Stimulated activated CD8-positive, alpha-beta memory T cell treated with anti-CD3 and anti-CD28 coated beads, Interleukin-7, amount 100 ng/mL, for 24 hours (primary cell): ENCODE measurements around the gene TXNDC17.
"Not testable (repeated sequence)": the region's sequence is repeated elsewhere in the genome, so short reads cannot be mapped to it uniquely, and the experiment has no call there.

Experiments used
- DNase-seq: peaks from one replicate; pipeline ENCODE4 v3.0.0-alpha.2; 2020; ENCODE audit warnings: low read depth

The TXNDC17 gene

GRCh38 chr17:6660805-6661463 is 20.1 kb downstream of the TXNDC17 start:
- DNase-seq: no peak

GRCh38 chr17:6661464-6661848 is 20.6 kb downstream of the TXNDC17 start:
- no peak for DNase-seq

DNA sequence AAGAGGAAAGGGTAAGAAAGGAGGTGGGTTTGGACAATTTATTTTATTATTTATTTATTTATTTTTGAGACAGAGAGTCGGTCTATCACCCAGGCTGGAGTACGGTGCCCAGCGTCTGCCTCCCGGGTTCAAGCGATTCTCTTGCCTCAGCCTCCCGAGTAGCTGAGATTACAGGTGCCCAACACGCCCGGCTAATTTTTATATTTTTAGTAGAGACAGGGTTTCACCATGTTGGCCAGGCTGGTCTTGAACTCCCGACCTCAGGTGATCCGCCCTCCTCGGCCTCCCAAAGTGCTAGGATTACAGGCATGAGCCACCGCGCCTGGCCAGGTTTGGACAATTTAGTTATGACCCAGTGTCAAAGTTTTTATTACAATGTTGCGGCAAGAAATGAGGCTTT is 22.3 kb downstream of the TXNDC17 start:
- DNase-seq: not testable (repeated sequence)

- DNase-seq: no peak
Measured at GRCh38 chr17:6666077-6666521, 25.2 kb downstream of the TXNDC17 start.

GRCh38 chr17:6666557-6666956 is 25.7 kb downstream of the TXNDC17 start:
- no peak for DNase-seq

DNA sequence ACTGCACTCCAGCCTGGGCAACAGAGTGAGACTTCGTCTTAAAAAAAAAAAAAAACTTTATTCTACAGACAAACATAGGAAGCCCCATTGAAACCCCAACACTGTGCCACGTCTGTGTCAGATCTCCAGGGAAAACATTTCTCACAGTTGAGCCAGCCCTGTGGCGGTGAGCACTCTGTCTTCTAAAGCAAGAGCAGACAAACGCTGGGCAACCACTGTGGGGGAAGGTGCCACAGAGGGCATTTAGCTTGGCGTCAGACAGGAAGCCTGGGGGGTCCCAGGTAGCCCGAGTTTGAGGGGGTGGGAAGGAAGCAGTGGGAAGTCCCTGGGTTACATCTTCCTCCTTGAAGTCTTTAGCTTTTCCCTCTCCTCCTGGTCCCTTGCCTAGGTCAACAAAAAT is 26.7 kb downstream of the TXNDC17 start:
- DNase-seq: no peak

DNA sequence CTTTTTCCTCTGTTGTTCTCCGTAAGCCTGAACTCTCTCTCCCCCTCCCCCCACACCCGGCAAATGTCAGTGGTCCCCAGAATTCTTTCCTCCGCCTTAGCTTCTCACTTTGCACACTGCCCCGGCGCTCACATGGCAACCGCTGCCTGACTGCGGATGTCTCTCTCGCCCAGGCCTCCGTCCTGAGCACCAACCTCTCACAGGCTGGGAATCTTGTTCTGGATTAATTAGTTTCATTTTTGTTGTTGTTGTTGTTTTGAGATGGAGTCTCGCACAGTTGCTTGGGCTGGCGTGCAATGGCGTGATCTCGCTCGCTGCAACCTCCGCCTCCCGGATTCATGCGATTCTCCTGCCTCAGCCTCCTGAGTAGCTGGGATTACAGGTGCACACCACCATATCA is 27.4 kb downstream of the TXNDC17 start:
- DNase-seq: no peak

GRCh38 chr17:6668727-6669425 is 28.0 kb downstream of the TXNDC17 start:
- DNase-seq: no peak

DNA sequence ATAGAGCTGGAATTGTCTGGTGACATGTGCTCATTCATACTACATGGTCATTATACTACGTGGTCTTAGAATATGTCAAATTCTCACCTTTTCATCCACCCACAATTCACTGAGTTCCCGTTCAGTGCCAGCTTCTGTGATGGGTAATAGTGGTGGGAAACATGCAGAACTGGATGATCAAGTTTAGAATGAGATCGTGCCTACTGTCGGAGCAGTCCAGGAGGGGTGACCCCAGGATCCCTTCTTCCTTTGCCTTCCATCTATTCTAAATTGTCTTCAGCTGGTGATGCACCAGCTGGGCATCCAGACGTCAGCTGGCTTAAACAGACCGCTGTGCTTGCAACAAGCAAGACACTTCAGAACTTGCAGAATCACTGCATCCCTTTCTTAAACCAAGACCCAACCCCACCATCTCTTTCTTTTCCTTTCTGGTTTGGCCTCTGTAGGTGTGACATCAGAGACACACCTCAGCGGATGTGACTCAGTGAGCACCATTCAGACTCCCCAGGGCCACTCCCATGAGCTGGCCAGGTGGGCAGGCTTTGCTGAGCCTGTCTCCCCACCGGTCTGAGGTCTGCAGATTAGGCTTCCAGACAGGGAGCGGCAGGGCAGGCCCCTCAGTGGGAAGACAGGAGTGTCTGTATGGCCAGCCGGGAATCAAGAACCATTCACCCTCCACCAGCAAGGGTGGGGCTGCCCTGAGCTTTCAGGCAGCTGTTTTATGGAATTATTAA is 28.8 kb downstream of the TXNDC17 start:
- no peak for DNase-seq

DNA sequence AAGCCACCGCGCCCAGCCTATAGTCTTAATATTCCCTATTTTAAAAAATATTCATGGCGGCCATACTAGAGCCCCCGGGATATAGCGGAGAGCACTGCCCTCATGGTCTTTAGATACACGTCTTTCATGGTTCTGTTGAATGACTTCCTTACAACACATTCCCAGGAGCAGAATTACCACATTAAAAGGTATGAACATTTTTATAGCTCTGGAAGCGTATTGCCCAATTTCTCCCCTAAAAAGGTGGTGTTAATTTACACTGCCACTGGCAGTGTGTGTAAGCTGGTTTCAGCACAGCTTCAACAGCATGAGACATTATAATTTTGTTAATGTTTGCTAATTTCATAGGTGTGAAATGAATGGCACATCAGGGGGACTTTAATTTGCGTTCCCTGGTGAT is 29.7 kb downstream of the TXNDC17 start:
- no peak for DNase-seq

DNA sequence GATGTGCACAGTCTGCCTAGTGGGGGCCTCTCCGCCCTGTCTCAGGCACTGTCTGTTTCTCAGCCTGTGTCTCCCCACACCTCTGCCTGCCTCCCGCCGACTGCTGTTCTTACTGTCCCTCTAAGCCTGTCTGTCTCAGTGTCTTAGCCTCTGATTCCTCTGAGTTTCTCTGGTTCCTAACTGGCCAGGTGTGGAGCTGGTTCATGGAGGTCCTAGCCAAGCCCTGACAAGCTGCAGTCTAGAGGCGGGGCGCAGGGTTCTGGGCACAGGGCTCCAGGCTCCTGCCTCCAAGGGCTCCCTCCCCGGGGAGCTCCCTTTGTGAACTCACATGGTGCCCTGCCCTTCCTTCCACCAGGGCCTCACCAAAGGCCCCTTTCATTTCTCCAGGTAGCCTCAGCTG is 30.1 kb downstream of the TXNDC17 start:
- no peak for DNase-seq

DNA sequence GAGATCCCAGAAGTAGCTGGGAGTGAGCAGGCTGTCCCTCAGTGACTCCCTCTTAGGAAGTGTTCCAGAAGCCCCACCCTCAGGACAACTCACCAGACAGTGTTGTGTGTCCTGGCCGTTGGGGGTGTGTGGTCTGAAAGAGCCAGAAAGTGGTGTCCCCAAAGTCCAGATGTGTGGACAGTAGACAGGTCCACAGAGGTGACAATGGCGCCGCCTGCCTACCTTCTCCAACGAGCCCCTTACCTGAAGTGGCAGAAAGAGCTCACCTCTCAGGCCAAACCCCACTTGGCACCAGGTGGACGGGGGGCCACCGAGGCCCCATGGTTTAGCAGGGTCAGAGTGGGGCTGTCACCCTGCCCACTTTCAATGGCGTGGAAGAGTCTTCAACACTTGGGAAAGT is 30.6 kb downstream of the TXNDC17 start:
- DNase-seq: no peak

DNA sequence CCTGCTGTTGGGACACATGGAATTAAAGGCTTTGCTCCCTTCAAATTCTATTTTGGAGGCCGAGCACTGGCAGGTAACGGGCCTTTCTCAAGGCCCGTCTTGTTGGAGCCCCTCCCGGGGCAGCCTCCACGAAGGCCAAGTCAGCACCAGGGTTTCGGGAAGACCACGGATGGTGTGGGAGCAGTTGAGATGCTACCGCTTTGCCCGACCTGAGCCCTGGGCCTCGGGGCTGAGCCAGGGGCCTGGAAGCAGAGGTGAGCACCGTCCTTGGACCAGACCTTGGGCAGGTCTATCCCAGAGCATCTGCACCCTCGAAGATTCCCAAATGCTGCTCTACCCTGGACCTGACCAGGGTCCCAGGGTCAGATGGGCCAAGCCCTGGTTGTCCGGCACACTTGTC is 33.7 kb downstream of the TXNDC17 start:
- DNase-seq: no peak

GRCh38 chr17:6675201-6675825 is 34.5 kb downstream of the TXNDC17 start:
- no peak for DNase-seq

DNA sequence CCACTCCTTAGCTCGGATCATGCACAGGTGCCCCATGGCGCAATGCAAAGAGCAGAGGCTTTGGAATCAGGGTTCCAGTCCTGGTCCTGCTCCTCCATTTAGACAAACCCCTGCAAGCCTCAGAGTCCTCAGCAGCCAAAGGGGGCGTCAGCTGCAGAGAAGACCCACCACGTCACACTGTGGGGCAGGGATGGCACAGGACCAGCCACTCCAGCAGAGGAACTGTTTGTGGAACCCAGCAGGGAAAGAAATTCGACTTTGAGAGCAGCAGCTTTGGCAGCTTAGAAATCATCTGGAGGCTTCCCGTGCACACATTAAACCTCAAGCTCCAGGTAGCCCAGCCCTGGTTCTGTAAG is 35.9 kb downstream of the TXNDC17 start:
- DNase-seq: no peak

GRCh38 chr17:6677158-6677831 is 36.4 kb downstream of the TXNDC17 start:
- no peak for DNase-seq

GRCh38 chr17:6677946-6678345 is 37.1 kb downstream of the TXNDC17 start:
- no peak for DNase-seq

- DNase-seq: no peak
Measured at GRCh38 chr17:6679241-6679640, 38.4 kb downstream of the TXNDC17 start.

GRCh38 chr17:6681176-6681575 is 40.3 kb downstream of the TXNDC17 start:
- no peak for DNase-seq

GRCh38 chr17:6681671-6682070 is 40.8 kb downstream of the TXNDC17 start:
- no peak for DNase-seq

DNA sequence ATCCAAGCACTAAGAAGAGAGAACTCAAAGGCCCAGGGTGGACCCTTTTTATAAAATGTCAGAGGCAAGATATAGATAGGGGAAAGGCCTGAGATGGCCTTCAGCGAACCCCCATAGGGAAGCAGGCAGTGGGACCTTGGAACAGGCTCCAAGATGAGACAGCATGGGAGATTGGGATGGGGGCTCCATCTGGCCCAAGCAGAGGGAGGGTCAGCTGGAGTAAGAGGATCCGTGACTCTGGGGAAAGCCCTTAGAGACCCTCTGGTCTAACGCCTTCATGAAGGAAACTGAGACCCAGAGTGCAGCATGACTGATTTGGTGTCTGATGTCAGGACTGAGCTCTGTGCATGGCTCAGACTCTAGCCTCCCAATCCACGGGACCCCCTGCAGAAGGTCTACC is 41.5 kb downstream of the TXNDC17 start:
- no peak for DNase-seq

DNA sequence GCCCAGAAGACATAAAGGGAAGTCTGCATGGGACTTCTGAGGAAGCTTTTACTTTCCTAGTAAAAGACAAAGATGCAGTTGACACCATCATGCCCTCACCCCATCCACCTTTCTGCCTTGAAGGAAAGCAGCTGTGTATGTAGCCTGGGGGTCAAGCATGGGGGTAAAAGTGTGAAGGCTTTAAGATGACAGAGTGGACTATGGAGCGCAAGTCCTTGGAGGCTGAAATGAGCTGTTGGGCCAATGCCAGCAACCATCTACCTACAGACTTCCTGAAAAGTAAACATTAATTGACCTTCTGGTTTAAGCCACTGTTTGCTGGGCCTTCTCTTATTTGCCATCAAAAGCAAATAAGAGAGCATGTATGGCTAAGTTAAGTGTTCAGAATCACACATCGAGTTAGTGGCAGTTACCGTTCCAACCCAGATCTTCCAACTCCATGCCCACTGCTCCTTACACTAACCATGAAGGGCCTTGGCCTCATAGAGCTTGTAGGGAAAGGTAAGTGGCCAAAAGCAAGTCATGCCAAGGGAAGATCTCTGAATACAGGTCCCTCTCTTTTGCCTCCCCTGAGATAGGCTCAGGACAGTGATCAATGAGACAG is 42.3 kb downstream of the TXNDC17 start:
- DNase-seq: no peak
